Measurements from ENCODE around the gene PLEKHG5.

DNA sequence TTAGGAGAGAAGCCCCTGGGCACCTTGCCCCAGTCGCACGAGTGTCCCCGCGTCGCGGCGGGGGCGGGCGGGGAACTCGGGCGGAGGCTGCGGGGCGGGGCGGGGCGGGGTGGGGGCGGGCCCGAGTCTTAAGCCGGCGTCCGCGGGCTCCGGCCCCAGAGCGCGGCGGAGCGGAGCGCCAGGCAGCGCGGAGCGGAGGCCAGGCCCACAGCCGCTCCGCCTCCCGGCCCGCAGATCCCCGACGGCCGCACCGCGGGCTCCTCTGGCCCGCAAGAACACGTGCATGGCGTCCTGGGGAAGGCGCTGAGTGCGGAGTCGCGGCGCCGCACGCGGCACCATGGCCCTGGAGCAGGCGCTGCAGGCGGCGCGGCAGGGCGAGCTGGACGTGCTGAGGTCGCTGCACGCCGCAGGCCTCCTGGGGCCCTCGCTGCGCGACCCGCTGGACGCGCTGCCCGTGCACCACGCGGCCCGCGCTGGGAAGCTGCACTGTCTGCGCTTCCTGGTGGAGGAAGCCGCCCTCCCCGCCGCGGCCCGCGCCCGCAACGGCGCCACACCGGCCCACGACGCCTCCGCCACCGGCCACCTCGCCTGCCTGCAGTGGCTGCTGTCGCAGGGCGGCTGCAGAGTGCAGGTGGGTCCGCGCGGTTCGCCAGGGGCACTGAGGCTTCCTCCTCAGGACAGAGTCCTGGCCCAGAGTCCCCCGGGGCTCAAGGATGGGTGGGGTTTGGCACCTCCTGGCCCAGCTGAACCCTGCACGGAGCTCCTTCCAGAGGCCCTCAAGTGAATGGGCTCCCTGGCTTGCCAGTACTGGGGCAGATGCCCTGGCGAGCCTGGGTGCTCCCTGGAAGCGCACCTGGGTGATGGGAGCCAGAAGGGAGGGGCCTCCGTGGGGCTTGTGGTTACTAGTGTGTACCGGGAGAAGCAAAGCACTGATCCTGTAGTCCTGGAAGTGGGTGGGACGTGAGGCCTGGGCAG lies 66.6 kb downstream of the PLEKHG5 start, which contains the start of gene ESPN:
- TF ChIP-seq, protein P1, sequence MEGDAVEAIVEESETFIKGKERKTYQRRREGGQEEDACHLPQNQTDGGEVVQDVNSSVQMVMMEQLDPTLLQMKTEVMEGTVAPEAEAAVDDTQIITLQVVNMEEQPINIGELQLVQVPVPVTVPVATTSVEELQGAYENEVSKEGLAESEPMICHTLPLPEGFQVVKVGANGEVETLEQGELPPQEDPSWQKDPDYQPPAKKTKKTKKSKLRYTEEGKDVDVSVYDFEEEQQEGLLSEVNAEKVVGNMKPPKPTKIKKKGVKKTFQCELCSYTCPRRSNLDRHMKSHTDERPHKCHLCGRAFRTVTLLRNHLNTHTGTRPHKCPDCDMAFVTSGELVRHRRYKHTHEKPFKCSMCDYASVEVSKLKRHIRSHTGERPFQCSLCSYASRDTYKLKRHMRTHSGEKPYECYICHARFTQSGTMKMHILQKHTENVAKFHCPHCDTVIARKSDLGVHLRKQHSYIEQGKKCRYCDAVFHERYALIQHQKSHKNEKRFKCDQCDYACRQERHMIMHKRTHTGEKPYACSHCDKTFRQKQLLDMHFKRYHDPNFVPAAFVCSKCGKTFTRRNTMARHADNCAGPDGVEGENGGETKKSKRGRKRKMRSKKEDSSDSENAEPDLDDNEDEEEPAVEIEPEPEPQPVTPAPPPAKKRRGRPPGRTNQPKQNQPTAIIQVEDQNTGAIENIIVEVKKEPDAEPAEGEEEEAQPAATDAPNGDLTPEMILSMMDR (IDR thresholded peaks at IDR 0.05), result no peak
- TF ChIP-seq POLR2A (IDR thresholded peaks at IDR 0.05), result no peak

Data from heart left ventricle (tissue), 13 donors.